ENCODE data around the gene RAC3.

The RAC3 gene

DNA sequence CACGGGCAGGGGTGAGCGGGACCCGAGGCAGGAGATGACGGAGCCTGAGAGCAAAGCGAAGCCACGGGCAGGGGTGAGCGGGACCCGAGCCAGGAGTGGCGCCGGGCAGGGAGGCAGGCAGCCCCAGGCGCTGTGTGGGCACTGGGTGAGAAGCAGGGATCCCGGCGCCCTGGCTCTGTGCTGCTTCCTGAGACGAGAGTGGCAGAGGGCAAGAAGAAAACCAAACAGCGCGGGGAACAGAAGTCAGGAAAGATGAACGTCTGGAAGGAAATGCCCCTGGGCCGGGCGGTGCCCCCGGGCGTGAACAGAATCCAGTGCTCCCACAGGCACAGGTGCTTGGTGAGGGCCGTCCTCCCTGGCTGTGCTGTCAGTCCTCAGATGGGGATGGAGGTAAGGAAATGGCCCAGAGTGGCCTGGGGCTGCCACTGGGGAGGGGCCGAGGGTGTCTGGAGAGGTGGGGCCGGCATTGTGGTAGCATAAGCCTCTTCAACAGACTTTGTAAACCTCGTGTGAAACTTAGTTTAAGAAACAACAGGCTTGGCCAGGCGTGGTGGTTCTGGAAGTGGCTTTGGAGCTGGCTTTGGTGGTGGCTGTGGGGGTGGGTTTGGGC is 44.2 kb upstream of the RAC3 start:
- TF ChIP-seq TCF12 (IDR thresholded peaks at IDR 0.05; ENCODE audit: low read depth) (no peak), NFIC (IDR thresholded peaks at IDR 0.05) (no peak), CREB1 (IDR thresholded peaks at IDR 0.05; ENCODE audit: low read depth) (no peak), YY1 (IDR thresholded peaks at IDR 0.05; ENCODE audit: low read depth) (no peak), RAD21 (IDR thresholded peaks at IDR 0.05; ENCODE audit: low read depth) (no peak)
- TF ChIP-seq, protein P1, sequence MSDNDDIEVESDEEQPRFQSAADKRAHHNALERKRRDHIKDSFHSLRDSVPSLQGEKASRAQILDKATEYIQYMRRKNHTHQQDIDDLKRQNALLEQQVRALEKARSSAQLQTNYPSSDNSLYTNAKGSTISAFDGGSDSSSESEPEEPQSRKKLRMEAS (IDR thresholded peaks at IDR 0.05), result no peak

DNA sequence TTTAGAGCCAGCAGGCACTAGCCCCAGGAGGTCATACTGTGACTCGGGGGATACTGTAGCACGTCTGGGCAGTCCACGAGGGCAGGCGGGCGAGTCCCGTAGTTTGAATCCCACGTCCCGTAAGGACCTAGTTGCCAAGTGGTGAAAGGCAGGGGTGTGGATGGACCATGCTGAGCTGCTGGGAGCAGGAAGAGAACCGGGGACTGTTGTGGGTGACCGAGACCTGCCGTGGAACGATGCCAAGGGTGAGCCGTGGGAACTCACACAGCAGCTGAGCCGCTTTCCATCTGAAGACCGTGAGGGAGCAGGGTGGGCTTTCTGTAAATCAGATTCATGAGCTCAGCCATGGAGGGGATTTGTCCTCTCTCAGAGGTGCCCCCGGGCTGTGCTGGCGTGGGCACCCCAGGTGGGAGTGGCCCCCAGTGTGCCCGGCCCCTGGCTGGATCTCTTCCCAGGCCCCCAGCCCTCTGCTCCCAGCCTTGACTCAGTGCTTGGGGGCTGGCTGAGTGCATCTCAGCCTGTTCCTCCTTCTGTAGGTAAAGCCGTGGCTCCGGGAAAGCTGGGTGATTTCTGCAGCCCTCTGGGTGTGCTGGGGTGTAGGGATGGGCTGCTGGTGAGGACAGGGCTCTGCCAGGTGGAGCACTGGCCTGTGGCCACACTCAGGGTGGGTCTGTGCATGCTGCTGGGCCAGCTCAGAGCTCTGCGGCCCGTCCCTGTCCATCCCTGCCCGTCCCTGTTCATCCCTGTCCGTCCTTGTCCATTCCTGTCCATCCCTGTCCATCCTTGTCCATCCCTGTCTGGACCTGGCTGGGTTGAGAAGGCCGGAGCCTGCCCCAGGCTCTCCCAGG is 40.4 kb upstream of the RAC3 start:
- TF ChIP-seq EP300 (IDR thresholded peaks at IDR 0.05; ENCODE audit: borderline replicate concordance), result no peak
- TF ChIP-seq RAD21 (IDR thresholded peaks at IDR 0.05; ENCODE audit: low read depth), result no peak
- TF ChIP-seq CREB1 (IDR thresholded peaks at IDR 0.05; ENCODE audit: low read depth), result no peak
- no peak for TF ChIP-seq TCF12 (IDR thresholded peaks at IDR 0.05; ENCODE audit: low read depth)
- no peak for TF ChIP-seq ZBTB7A (IDR thresholded peaks at IDR 0.05; ENCODE audit: low read depth)
- TF ChIP-seq FOXM1 (IDR thresholded peaks at IDR 0.05; ENCODE audit: borderline replicate concordance, low read depth), result no peak
- TF ChIP-seq TEAD4 (IDR thresholded peaks at IDR 0.05), result no peak
- TF ChIP-seq TAF1 (IDR thresholded peaks at IDR 0.05; ENCODE audit: low read depth), result no peak
- TF ChIP-seq, protein P1 (IDR thresholded peaks at IDR 0.05), result no peak
- TF ChIP-seq EGR1 (IDR thresholded peaks at IDR 0.05), result no peak
- TF ChIP-seq, protein P2, sequence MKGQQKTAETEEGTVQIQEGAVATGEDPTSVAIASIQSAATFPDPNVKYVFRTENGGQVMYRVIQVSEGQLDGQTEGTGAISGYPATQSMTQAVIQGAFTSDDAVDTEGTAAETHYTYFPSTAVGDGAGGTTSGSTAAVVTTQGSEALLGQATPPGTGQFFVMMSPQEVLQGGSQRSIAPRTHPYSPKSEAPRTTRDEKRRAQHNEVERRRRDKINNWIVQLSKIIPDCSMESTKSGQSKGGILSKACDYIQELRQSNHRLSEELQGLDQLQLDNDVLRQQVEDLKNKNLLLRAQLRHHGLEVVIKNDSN (IDR thresholded peaks at IDR 0.05), result no peak
- no peak for TF ChIP-seq NFIC (IDR thresholded peaks at IDR 0.05)

DNA sequence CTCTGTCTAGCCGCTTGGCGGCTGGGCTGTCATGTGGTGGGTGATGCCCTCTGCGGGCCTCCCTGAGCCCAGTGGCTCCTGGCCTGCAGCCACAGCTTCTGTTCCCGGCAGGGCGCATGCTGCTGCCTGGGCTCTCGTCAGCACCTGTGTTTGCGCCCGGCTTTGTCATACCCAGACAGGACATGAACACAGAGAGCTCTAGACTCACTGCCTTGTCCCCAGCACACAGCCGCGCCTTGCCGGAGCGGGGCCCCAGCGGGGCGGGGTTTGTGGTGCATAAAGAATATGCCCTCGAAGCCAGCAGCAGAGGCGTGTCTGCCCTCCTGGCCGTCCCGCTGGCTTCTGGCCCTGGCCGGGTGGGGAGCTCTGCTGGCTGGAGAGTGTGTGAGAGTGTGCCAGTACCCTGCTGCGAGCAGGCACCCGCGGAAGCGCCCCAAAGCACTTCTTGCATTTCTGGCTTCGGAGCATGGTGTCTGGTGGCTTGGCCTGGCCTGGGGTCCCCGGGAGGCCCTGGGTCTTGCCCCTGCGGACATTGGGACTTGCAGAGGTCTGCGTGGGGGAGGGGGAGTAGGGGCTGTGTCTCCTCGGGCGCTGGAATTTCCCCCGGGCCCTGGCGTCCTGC is 39.7 kb upstream of the RAC3 start:
- TF ChIP-seq EP300 (IDR thresholded peaks at IDR 0.05; ENCODE audit: borderline replicate concordance) (peak; percentile 29; the same call in 1 of the 2 replicates), ZBTB7A (IDR thresholded peaks at IDR 0.05; ENCODE audit: low read depth) (peak; percentile 67), TCF12 (IDR thresholded peaks at IDR 0.05; ENCODE audit: low read depth) (peak; percentile 82), RAD21 (IDR thresholded peaks at IDR 0.05; ENCODE audit: low read depth) (peak; percentile 27; the same call in 1 of the 2 replicates), CEBPB (IDR thresholded peaks at IDR 0.05) (no peak; the same call in 1 of the 2 replicates), NFIC (IDR thresholded peaks at IDR 0.05) (peak; percentile 96), EGR1 (IDR thresholded peaks at IDR 0.05) (no peak), FOXM1 (IDR thresholded peaks at IDR 0.05; ENCODE audit: borderline replicate concordance, low read depth) (no peak), TEAD4 (IDR thresholded peaks at IDR 0.05) (peak; percentile 16; the same call in 1 of the 2 replicates)
- TF ChIP-seq, protein P2 (IDR thresholded peaks at IDR 0.05), result no peak
- TF ChIP-seq, protein P1 (IDR thresholded peaks at IDR 0.05), result peak; percentile 77; the same call in 1 of the 2 replicates

DNA sequence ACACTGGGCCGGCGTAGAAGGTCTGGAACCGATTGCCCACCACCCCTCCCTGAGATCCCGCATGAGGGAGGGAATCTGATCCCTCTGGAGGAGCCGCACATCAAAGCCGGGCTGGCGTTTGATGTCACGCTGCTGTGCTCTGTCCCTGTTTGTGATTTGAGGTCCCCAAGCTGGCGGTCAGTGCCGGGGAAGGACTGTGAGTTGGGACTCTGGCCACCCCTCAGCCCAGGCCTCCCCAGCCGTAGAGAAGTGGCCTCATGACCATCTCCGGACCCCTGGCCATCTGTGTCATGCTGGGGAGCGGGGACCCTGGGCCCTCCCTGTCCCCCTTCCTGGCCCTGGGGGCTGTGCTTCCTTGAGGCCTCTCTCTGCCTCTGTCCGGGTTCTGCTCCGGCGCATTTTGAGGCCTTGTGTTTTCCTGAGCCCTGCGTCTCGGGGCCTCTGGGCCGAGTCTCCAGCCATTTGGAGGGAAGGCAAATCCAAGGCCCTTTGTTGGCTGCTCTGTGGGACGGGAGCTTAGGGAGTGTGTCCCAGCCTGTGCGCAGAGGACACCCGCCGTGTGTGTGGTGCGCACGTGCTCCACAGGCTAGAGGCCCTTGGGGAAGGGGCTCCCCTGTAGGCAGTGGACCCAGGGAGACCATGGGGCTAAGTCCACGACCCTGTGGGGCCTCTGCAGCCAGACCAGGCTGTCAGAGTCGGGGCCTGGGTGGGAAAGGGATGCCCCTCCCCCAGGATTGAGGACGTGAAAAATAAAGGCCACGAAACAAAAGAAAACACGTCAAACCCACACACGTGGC is 39.0 kb upstream of the RAC3 start:
- no peak for TF ChIP-seq RAD21 (IDR thresholded peaks at IDR 0.05; ENCODE audit: low read depth)
- TF ChIP-seq FOXM1 (IDR thresholded peaks at IDR 0.05; ENCODE audit: borderline replicate concordance, low read depth), result no peak
- TF ChIP-seq, protein P1 (IDR thresholded peaks at IDR 0.05), result no peak
- peak; percentile 15; the same call in 1 of the 2 replicates for TF ChIP-seq ZBTB7A (IDR thresholded peaks at IDR 0.05; ENCODE audit: low read depth)
- no peak for TF ChIP-seq EP300 (IDR thresholded peaks at IDR 0.05; ENCODE audit: borderline replicate concordance)

DNA sequence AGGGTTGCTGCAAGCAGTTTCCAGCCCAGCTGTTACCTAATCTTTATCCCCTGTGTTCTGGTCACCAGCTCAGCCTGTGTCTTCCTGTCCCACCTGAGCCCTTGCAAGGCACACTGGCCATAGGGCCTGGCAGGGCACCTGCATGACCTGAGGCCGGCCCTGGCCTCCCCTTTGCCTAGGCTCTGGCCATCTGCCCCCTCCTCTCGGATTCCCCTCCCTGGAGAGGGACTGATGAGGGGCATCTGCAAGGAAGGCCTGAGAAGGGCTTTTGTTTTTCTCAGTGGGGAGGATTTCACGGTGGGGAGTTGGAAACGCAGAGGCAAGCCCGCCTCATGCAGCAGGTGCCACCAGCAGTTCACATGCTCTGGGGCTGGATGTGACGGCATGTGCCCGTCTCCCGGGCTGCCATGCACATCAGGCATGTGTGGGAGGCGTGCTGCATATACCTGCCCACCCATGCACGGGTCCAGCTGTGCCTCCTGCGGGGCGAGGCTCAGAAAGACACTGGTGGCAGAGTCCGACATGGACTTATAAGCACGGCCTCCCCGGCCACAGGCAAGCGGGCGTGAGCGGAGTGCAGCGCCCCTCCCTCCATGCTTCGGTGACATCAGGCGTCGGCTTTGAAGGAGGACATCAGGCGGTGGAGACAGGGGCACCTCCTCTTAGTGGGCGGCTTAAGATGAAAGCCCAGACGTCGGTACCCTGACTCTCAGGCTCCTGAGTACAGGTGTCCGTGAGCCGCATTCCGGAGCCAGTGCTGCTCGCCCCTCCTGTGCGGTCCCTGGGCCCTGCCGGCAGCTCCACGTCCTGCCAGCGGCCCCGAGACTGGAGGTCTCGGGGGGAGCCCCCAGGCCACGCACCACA is 37.5 kb upstream of the RAC3 start:
- no peak for TF ChIP-seq TEAD4 (IDR thresholded peaks at IDR 0.05)
- no peak for TF ChIP-seq NFIC (IDR thresholded peaks at IDR 0.05)
- TF ChIP-seq CEBPB (IDR thresholded peaks at IDR 0.05), result no peak
- TF ChIP-seq YY1 (IDR thresholded peaks at IDR 0.05; ENCODE audit: low read depth), result no peak

DNA sequence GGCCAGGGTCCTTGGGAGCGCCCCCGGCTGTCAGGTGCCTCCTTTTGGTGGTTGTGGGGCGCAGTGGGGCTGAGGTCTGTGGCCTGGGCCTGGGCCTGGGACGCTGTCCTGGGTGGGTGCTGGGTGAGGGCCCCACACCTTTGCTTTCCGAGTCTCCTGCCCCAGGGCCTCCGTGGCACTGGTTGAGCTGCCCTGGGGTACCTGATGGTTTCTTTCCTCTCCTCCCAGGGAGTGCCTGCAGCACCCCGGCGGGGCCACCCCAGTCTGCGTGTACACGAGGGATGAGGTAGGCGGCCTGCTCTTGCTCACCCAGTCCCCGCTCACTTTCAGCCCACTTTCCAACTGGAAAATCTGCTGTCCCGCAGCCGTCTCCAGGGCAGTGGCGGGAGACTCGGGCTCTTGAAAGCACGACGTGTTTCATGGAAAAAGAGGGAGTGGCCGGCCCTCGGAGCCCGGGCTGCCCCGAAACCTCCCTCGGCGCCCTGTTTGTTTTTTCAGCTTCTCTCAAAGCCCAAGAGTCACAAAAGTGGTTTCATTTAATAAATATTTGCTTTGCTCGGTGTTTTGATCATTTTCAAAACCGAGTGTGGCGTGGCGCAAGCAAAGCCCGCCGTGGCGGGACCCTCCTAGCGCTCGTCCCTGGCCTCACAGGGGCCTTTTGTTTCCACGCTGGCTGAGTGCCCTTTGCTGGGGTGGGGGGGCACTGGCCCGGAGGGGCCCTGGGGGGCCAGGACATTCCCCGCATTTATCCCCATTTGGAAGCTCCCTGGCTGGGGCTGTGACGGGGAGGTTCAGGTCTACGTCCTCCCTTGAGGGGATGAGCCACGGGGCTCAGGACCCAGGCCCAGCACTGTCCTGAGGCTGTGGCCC is 36.6 kb upstream of the RAC3 start:
- TF ChIP-seq TEAD4 (IDR thresholded peaks at IDR 0.05) (no peak), YY1 (IDR thresholded peaks at IDR 0.05; ENCODE audit: low read depth) (no peak), NFIC (IDR thresholded peaks at IDR 0.05) (no peak), EP300 (IDR thresholded peaks at IDR 0.05; ENCODE audit: borderline replicate concordance) (no peak), TAF1 (IDR thresholded peaks at IDR 0.05; ENCODE audit: low read depth) (no peak), TCF12 (IDR thresholded peaks at IDR 0.05; ENCODE audit: low read depth) (no peak), CEBPB (IDR thresholded peaks at IDR 0.05) (no peak), ZBTB7A (IDR thresholded peaks at IDR 0.05; ENCODE audit: low read depth) (no peak), CREB1 (IDR thresholded peaks at IDR 0.05; ENCODE audit: low read depth) (no peak), FOXM1 (IDR thresholded peaks at IDR 0.05; ENCODE audit: borderline replicate concordance, low read depth) (no peak)
- TF ChIP-seq, protein P2 (IDR thresholded peaks at IDR 0.05), result no peak
- TF ChIP-seq, protein P3, sequence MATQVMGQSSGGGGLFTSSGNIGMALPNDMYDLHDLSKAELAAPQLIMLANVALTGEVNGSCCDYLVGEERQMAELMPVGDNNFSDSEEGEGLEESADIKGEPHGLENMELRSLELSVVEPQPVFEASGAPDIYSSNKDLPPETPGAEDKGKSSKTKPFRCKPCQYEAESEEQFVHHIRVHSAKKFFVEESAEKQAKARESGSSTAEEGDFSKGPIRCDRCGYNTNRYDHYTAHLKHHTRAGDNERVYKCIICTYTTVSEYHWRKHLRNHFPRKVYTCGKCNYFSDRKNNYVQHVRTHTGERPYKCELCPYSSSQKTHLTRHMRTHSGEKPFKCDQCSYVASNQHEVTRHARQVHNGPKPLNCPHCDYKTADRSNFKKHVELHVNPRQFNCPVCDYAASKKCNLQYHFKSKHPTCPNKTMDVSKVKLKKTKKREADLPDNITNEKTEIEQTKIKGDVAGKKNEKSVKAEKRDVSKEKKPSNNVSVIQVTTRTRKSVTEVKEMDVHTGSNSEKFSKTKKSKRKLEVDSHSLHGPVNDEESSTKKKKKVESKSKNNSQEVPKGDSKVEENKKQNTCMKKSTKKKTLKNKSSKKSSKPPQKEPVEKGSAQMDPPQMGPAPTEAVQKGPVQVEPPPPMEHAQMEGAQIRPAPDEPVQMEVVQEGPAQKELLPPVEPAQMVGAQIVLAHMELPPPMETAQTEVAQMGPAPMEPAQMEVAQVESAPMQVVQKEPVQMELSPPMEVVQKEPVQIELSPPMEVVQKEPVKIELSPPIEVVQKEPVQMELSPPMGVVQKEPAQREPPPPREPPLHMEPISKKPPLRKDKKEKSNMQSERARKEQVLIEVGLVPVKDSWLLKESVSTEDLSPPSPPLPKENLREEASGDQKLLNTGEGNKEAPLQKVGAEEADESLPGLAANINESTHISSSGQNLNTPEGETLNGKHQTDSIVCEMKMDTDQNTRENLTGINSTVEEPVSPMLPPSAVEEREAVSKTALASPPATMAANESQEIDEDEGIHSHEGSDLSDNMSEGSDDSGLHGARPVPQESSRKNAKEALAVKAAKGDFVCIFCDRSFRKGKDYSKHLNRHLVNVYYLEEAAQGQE (IDR thresholded peaks at IDR 0.05; ENCODE audit: low read depth), result no peak
- TF ChIP-seq, protein P1 (IDR thresholded peaks at IDR 0.05), result no peak
